Stomach (tissue), 4 donors: ENCODE measurements around the gene GMEB2.

ENCODE experiments used
- EP300 ChIP-seq: sonication (generic); formaldehyde crosslinking; IDR thresholded peaks from one replicate; pipeline ENCODE4 v1.6.1; 2017; ENCODE audit warnings: antibody characterized with exemption
- POLR2A ChIP-seq, 4 donors: fragments of 450-650 bp; IDR thresholded peaks; one replicate each; pipeline ENCODE4 v1.6.1; 2016; ENCODE audit warnings: antibody characterized with exemption in 4 of 4, control low read depth in 2 of 4, mild to moderate bottlenecking in 1 of 4, moderate library complexity in 1 of 4
- POLR2AphosphoS5 ChIP-seq, 3 donors: sonication (generic); formaldehyde crosslinking; IDR thresholded peaks; one replicate each; pipeline ENCODE4 v1.6.1; 2016; ENCODE audit warnings: antibody characterized with exemption in 3 of 3
- TF ChIP-seq, protein P1 (sequence below), 7 experiments: fragments of 450-650 bp in 4 of 7; fragments of 200-600 bp in 3 of 7; sonication (generic) in 3 of 7; IDR thresholded peaks; one replicate each; pipeline ENCODE4 v1.5.1; 2016 to 2019; ENCODE audit warnings: antibody characterized with exemption in 7 of 7, control low read depth in 2 of 7, mild to moderate bottlenecking in 1 of 7

DNA sequence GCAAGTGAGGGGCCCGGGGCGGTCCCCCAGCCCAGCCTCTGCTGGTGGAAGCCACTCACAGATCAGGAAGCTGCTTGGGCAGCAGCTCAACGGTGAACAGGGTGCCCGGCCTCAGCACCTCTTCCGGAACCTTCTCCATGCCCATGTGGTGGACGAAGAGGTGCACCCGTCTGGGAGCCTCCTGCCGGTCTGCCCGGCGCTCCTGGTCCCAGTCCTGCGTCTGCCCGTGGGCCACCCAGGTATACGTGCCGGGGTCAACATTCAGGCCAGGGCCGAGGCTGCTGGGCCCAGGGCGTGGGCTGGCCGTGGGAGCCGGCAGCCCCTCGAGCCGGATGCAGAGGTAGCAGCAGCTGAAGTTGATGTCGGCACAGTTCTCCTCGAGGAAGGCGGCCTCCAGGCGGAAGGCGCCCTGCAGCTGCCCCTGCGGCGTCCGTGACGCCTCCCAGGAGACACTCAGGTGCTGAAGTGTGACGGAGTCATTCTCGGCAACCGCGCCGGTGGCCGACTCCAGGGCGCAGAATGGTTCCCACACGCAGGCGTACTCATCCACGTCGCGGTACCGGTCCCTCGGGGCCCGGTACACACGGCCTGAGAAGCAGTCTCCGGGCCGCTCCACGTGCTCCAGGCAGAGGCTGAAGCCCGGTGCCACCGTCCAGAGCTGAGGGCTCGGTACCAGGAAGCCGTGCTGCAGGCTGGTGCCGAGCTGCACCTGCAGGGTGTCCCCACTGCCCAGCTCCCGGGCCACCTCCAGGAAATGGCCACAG lies 64.3 kb downstream of the GMEB2 start:
- TF ChIP-seq, protein P1, sequence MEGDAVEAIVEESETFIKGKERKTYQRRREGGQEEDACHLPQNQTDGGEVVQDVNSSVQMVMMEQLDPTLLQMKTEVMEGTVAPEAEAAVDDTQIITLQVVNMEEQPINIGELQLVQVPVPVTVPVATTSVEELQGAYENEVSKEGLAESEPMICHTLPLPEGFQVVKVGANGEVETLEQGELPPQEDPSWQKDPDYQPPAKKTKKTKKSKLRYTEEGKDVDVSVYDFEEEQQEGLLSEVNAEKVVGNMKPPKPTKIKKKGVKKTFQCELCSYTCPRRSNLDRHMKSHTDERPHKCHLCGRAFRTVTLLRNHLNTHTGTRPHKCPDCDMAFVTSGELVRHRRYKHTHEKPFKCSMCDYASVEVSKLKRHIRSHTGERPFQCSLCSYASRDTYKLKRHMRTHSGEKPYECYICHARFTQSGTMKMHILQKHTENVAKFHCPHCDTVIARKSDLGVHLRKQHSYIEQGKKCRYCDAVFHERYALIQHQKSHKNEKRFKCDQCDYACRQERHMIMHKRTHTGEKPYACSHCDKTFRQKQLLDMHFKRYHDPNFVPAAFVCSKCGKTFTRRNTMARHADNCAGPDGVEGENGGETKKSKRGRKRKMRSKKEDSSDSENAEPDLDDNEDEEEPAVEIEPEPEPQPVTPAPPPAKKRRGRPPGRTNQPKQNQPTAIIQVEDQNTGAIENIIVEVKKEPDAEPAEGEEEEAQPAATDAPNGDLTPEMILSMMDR (IDR thresholded peaks at IDR 0.05) = no peak
- no peak for TF ChIP-seq POLR2AphosphoS5 (IDR thresholded peaks at IDR 0.05)
- TF ChIP-seq POLR2A (IDR thresholded peaks at IDR 0.05) = no peak
- TF ChIP-seq EP300 = no peak
